WTC11 (cell line): ENCODE data around the gene DMRT2.

Experiments
- CTCF ChIP-seq: fragments of 200-600 bp; IDR thresholded peaks from 2 replicates; pipeline ENCODE4 v1.8.0; 2022; ENCODE audit warnings: antibody characterized with exemption
- NR1H2 ChIP-seq: sonication (generic); formaldehyde crosslinking; IDR thresholded peaks from 2 replicates; pipeline ENCODE4 v1.9.0; 2021; ENCODE audit warnings: mild to moderate bottlenecking, moderate library complexity, missing genetic modification reagents
- USF2 ChIP-seq: sonication (generic); formaldehyde crosslinking; IDR thresholded peaks from 2 replicates; pipeline ENCODE4 v1.8.1; 2023; ENCODE audit warnings: mild to moderate bottlenecking, missing genetic modification reagents, moderate library complexity
- ZNF423 ChIP-seq: fragments of 250-450 bp; sonication (Bioruptor Pico); IDR thresholded peaks from 2 replicates; pipeline ENCODE4 v2.1.2; 2022; ENCODE audit warnings: mild to moderate bottlenecking, moderate library complexity

- TF ChIP-seq USF2 (CRISPR knock-in tag): no peak
- no peak for TF ChIP-seq NR1H2 (CRISPR knock-in tag)
- TF ChIP-seq ZNF423 (CRISPR knock-in tag): no peak
- no peak for TF ChIP-seq CTCF
These were observed 7.8 kb downstream of the DMRT2 start for GRCh38 chr9:1057910-1058309.
